Ishikawa (cell line): ENCODE measurements around the gene CDK5RAP1.

ENCODE experiments used
- CEBPB ChIP-seq: IDR thresholded peaks from 2 replicates; pipeline ENCODE4 v1.6.1; 2012
- CREB1 ChIP-seq: IDR thresholded peaks from 2 replicates; pipeline ENCODE4 v1.6.1; 2012; ENCODE audit warnings: low read depth
- EGR1 ChIP-seq: IDR thresholded peaks from 2 replicates; pipeline ENCODE4 v1.6.1; 2012
- EP300 ChIP-seq: IDR thresholded peaks from 2 replicates; pipeline ENCODE4 v1.6.1; 2012; ENCODE audit warnings: borderline replicate concordance
- FOXM1 ChIP-seq: IDR thresholded peaks from 2 replicates; pipeline ENCODE4 v1.6.1; 2012; ENCODE audit warnings: low read depth, borderline replicate concordance
- MAX ChIP-seq: IDR thresholded peaks from 2 replicates; pipeline ENCODE4 v1.6.1; 2012
- NFIC ChIP-seq: IDR thresholded peaks from 2 replicates; pipeline ENCODE4 v1.6.1; 2012
- RAD21 ChIP-seq: IDR thresholded peaks from 2 replicates; pipeline ENCODE4 v1.6.1; 2012; ENCODE audit warnings: low read depth
- REST ChIP-seq: IDR thresholded peaks from 2 replicates; pipeline ENCODE4 v1.6.1; 2012; ENCODE audit warnings: low read depth, mild to moderate bottlenecking
- TAF1 ChIP-seq: IDR thresholded peaks from 2 replicates; pipeline ENCODE4 v1.6.1; 2012; ENCODE audit warnings: low read depth, mild to moderate bottlenecking
- TCF12 ChIP-seq: IDR thresholded peaks from 2 replicates; pipeline ENCODE4 v1.6.1; 2012; ENCODE audit warnings: low read depth
- TEAD4 ChIP-seq: IDR thresholded peaks from 2 replicates; pipeline ENCODE4 v1.6.1; 2012
- USF1 ChIP-seq: IDR thresholded peaks from 2 replicates; pipeline ENCODE4 v1.6.1; 2012
- YY1 ChIP-seq: IDR thresholded peaks from 2 replicates; pipeline ENCODE4 v1.6.1; 2012; ENCODE audit warnings: low read depth
- ZBTB7A ChIP-seq: IDR thresholded peaks from 2 replicates; pipeline ENCODE4 v1.6.1; 2012; ENCODE audit warnings: low read depth

CDK5RAP1 gene

GRCh38 chr20:33443512-33444239 lies 42.4 kb upstream of the CDK5RAP1 start, which contains the start of gene SNTA1:
Gene SNTA1, minus strand, starts transcription at chr20:33443763. Its CDS starts 143 bp downstream, at chr20:33443620.
- TF ChIP-seq RAD21 = no peak
- peak; percentile 64 for TF ChIP-seq YY1
- TF ChIP-seq TEAD4 = peak; percentile 29; the same call in 1 of the 2 replicates
- no peak for TF ChIP-seq REST
- TF ChIP-seq ZBTB7A = no peak
- peak; percentile 95 for TF ChIP-seq MAX
- peak; percentile 45; the same call in 1 of the 2 replicates for TF ChIP-seq TAF1
- TF ChIP-seq TCF12 = no peak; the same call in 1 of the 2 replicates
- no peak for TF ChIP-seq FOXM1
- TF ChIP-seq NFIC = no peak
- TF ChIP-seq CEBPB = no peak
- peak; percentile 32; the same call in 1 of the 2 replicates for TF ChIP-seq USF1

- TF ChIP-seq ZBTB7A (peak; percentile 87), USF1 (no peak)
Measured at GRCh38 chr20:33443006-33443511, 41.7 kb upstream of the CDK5RAP1 start.

GRCh38 chr20:33442136-33443005 lies 41.1 kb upstream of the CDK5RAP1 start:
- no peak for TF ChIP-seq MAX
- no peak for TF ChIP-seq USF1
- no peak for TF ChIP-seq CREB1
- TF ChIP-seq TCF12 = no peak
- TF ChIP-seq EP300 = no peak
- TF ChIP-seq FOXM1 = no peak
- no peak for TF ChIP-seq REST
- TF ChIP-seq ZBTB7A = no peak
- TF ChIP-seq YY1 = no peak
- TF ChIP-seq TAF1 = no peak
- TF ChIP-seq TEAD4 = no peak
- TF ChIP-seq EGR1 = no peak
- TF ChIP-seq RAD21 = no peak
- no peak for TF ChIP-seq NFIC
- TF ChIP-seq CEBPB = no peak

- TF ChIP-seq FOXM1 = no peak
- TF ChIP-seq TEAD4 = no peak
- TF ChIP-seq USF1 = no peak
- no peak for TF ChIP-seq YY1
- no peak for TF ChIP-seq TAF1
- TF ChIP-seq NFIC = no peak
- TF ChIP-seq MAX = no peak
- no peak for TF ChIP-seq CEBPB
- TF ChIP-seq RAD21 = no peak
- no peak for TF ChIP-seq EGR1
- TF ChIP-seq REST = no peak
- no peak for TF ChIP-seq EP300
- TF ChIP-seq TCF12 = no peak
- no peak for TF ChIP-seq CREB1
- TF ChIP-seq ZBTB7A = no peak
Measured at GRCh38 chr20:33441142-33441955, 40.0 kb upstream of the CDK5RAP1 start.
